Endothelial cell of umbilical vein (primary cell): ENCODE measurements around the gene AFF1.

Source experiments
- CTCF ChIP-seq, 2 donors: IDR thresholded peaks; 1 replicate in 1 of 2; 2 replicates in 1 of 2; pipeline ENCODE4 v1.5.1; 2011; ENCODE audit warnings: low read length in 2 of 2, mild to moderate bottlenecking in 2 of 2, moderate library complexity in 2 of 2, control low read depth in 1 of 2, inconsistent platforms in 1 of 2, low read depth in 1 of 2; ENCODE audit not compliant: insufficient read depth in 1 of 2; ENCODE audit errors: extremely low read depth in 1 of 2
- EZH2 ChIP-seq: IDR thresholded peaks from 2 replicates; pipeline ENCODE4 v1.6.1; 2012; ENCODE audit warnings: borderline replicate concordance, low read depth, mild to moderate bottlenecking, moderate library complexity, low read length, inconsistent platforms; ENCODE audit not compliant: severe bottlenecking
- POLR2A ChIP-seq: IDR thresholded peaks from 2 replicates; pipeline ENCODE4 v1.6.1; 2012; ENCODE audit warnings: low read depth, mild to moderate bottlenecking, control low read depth, low read length

- no peak for TF ChIP-seq POLR2A
- TF ChIP-seq CTCF (IDR thresholded peaks at IDR 0.05; ENCODE audit: extremely low read depth in 1 of 2, insufficient read depth in 1 of 2, low read depth in 1 of 2, low read length in 2 of 2) = no peak
- TF ChIP-seq EZH2 = no peak
These were observed 75.4 kb downstream of the AFF1 start for GRCh38 chr4:87010192-87010591.
